ENCODE measurements around the gene CDC42.

The CDC42 gene

DNA sequence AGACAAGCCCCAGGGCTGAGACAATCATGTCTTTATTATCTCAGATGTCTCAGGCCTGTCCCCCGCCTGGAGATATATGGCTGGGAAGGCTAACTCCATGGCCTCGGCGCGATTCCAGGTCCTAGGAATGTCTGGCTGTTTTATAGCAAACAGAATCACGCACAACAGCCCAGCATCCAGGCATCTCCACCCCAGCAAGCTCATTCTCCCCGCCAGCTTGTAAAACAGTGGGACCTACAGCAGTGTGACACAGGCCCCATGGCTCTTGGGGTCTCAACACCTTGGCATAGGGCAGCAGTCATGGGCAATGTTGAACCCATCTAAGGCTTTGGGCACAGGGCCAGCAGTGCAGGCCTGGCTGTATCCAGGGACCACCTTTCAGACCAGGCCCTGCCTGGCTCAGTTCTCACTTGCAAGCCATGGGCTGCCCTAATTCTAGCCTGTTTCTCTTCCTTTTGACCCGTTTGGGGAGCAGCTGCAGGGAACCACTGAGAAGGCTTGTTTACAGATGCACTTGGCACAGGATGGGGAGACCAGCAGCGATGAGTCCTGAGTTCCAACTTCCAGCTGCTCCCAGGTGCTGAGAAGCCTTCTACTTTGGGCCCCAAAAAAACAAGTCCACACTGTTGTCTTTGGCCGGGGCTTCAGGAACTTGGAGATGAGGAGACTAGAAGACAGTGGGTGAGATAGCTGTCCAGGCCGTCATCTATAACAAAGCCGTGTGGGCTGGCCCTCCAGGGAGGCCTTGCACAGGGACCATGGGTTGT is 56.0 kb downstream of the CDC42 start:
- DNase-seq (ENCODE audit: low read depth, low spot score) = no peak

- no peak for DNase-seq (ENCODE audit: low read depth, low spot score)
Measured at GRCh38 chr1:22110016-22110415, 57.5 kb downstream of the CDC42 start.

GRCh38 chr1:22111115-22111514 is 58.6 kb downstream of the CDC42 start:
- no peak for DNase-seq (ENCODE audit: low read depth, low spot score)

GRCh38 chr1:22111620-22112019 is 59.1 kb downstream of the CDC42 start:
- DNase-seq (ENCODE audit: low read depth, low spot score) = no peak

DNA sequence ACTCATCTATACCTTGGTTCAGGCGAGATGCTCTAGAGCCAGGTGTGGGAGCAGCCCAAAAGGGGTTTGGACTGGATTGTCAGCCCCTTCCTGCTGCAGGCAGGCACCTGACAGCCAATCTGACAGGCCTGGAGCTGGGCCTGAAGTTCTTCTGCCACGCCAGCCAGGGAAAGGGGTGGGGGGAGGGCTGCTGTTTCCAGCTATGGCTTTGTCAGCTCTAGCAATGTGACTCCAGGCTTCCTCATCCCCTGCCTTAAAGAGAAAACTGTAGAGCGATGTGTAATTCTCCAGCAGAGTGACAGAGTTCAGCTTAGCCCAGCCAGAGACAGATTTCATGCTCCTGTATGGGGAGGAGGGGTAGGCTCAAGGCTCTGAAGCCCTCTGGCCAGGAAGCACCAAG is 60.0 kb downstream of the CDC42 start:
- DNase-seq (ENCODE audit: low read depth, low spot score) = no peak

DNA sequence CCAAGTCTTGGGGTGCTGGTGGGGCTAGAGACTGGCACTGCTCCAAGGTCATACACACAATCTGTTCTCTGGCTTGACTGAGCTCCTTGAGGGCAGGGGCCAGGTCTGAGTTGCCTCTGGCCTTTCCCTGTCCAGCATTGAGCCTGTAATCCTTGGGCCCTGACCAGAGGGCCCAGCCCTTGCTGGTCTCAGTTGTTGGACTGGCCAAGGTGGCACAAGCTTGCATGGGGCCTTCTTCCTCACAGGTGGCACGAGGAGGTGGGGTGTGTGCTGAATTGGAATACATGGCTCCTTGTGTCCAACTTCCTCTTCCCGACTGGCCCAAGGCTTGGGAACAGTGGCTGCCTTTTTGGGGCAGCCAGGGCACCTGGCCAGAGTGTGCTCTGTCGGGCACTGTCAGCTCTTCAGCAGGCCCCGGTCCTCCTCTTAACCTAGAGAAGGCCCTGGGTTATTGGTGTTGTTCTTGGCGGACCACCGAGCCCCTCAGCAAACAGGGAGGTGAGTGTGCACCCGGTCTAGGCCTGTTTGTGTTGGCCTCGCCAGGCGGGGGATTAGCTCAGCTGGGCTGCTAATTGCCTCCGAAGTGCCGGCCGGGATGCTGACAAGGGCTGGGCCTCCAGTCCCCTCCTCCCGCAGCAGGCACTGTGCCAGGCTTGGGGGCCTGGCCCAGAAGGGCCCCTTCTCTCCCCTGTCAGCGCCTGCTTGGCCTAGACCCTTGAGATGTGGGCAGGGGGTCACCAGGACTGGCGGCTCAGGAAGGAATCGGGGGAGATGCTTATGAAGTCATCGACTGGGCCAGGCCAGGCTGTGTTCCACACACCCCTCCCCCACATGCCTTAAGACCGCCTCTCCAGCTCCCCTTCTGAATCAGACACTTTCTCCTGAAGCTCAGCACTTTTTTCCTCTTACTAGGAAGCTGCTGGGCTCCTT is 61.8 kb downstream of the CDC42 start:
- no peak for DNase-seq (ENCODE audit: low read depth, low spot score)

DNA sequence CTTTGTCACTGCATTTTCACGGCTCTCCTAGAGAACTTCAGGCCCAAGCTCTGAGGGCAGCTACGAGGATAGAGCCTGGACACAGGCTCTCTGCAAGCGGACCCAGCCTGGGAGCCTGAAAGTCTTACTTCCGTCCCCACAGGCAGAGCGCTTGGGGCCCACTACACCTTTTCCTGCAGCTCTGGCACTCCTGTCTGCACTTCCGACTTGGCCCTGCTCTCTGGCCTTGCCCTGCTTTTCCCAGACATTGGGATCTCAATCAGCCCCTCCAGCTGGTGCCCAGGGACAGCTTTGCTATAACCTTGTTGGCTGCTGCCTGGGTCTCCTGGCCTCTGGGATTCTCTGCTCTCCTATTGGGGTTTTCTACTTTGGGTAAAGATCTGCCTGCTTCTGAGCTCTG is 62.8 kb downstream of the CDC42 start:
- no peak for DNase-seq (ENCODE audit: low read depth, low spot score)

DNA sequence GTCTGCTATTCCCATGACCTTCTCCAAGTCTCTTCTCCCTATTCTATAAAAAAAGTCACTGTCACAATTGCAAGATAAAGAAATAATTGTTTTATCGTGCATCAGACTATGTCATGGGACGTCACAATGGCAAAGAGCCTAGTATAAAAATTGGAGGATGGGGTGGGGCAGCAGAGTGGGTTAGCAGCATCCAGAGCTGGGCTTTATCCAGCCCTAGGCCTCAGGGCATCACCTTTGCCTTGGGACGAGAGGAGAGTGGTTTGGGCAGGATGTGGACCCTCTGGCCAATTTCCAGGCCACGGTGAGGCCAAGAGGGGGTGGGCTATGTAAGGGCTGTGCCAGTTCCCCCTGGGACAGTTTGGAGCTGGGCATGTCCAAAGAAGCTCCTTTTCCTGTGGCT is 64.7 kb downstream of the CDC42 start:
- no peak for DNase-seq (ENCODE audit: low read depth, low spot score)

DNA sequence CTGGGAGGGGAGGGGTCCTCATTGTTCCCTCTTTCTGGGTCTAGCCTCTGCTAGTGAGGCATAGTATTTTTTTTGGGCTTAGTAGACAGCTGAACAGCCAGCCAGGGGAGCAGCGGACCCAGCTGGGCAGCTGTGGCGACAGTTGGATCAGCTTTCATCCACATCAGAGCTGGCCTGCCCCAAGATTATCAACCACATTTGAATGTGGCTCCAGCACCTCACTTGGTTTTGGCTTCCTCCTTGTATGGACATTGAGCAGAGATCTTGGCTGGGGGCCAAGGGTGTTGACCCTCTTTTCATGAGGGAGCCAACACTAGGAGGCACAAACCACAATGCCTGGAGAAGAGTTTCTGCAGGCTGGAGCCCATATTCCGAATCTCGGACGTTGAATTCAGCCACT is 65.3 kb downstream of the CDC42 start:
- DNase-seq (ENCODE audit: low read depth, low spot score) = no peak

GRCh38 chr1:22118291-22118992 is 65.9 kb downstream of the CDC42 start:
- DNase-seq (ENCODE audit: low read depth, low spot score) = no peak

DNA sequence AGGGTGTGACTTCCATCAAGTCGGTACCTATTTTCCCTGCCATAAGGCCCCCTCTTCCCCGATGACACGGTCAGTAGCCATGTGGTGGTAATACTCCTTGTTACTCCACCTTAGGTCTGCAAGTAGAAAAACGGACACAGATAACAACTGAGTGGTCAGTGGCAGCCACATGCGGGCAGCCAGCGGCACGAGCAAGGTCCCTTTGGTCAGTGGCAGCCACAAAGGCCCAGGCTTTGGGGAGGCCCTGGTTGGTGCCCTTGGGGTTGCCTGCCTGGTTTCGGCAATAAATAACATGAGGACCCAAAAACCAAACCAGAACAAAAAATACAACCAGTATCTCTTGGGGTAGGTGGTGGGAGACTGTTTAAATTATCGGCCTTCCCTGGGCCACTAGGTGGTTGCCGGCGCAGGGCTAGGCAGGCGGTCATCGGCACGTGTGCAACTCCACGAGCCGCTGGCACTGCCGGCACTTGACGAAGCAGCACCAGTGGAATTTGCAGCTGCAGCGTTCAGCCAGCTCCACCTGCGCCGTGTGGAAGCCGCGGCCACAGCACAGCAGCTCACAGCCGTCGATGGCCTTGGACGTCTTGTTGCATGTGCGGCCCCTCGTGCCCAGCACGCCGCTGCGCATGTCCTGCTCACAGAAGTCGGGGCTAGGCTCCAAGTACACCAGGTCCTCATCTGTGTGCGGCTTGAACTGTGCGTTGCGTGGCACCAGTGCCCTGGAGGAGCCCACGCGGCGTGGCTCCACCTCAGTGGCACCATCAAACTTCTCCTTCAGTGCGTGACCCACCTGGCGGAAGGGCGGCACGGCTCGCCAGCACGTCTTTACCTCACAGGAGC is 67.3 kb downstream of the CDC42 start:
- DNase-seq (ENCODE audit: low read depth, low spot score) = no peak

- no peak for DNase-seq (ENCODE audit: low read depth, low spot score)
Measured at GRCh38 chr1:22120469-22120790, 67.9 kb downstream of the CDC42 start.

DNA sequence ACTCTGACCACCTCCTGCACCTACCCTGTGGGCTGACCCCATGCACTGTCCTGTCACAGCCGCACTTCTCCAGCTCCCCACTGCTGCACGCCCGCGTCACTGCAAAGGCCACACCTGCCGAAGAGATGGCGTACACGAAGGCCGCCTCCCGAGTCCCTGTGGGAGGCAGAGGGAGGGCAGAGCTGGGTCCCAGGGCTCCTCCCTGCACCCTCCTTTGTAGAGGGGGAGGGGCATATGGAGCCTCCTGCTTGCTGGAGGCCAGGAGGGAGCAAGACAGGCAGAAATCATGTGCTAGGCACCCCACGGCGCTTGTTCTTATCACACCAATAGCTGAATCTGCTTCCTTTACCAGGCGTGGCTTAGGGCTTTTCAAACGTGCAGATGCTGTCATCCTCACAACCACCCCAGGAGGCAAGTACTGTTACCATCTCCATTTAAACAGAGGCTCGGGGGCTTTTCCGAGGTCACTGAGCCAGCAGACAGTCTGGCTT is 69.0 kb downstream of the CDC42 start:
- no peak for DNase-seq (ENCODE audit: low read depth, low spot score)

DNA sequence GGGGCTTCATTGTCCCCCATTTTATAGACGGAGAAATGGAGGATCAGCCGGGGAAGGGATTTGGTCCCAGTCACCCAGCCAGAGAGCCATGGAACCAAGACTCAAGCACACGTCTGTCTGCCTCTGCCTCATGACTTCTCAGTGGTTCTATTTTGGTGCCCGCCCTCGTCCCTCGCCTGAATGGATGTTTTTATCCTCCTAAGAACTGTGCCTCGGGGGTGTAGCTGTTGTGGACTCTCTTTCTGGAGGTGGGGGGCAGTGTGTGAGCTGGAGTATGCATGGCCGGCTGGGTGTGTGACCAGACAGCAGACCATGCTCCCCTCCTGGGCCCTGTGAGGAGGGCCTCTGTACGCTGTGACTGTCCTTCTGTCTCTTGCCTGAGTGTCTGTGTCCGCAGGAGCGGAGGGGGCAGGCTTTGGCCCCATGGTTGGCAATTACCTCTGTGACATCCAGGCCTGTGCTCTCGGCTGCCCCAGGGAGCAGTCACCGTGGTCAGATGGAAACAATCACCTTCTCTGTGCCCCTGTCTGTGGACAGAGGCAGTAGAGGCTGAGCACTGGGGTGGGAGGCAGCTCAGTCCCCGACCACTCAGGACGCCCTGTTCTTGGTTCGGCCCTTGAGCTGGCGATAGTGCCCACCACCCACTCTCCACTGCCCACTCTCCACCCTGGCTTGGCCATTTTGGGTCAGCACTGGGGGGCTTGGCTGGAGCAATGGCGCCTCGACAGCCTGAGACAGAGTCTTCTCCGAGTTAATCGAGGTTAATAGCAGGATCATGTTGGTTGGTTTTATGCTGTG is 70.0 kb downstream of the CDC42 start:
- no peak for DNase-seq (ENCODE audit: low read depth, low spot score)

DNA sequence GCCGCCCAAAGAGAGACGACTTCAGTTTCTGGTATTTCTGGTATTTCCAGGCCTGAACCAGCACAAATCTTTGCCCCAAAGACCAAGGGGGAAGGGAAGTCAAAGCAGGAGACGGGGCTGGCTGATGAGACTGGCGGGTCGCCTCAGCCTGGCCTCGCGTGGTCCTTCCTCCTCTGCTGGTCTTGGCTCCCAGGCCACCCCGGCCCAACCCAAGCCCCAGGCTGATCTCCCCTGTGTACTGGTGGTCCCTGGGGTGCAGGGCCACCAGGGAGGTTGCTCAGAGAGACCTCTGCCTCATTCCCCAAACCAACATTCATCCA is 70.5 kb downstream of the CDC42 start:
- DNase-seq (ENCODE audit: low read depth, low spot score) = no peak

GRCh38 chr1:22123901-22124404 is 71.4 kb downstream of the CDC42 start:
- no peak for DNase-seq (ENCODE audit: low read depth, low spot score)

DNA sequence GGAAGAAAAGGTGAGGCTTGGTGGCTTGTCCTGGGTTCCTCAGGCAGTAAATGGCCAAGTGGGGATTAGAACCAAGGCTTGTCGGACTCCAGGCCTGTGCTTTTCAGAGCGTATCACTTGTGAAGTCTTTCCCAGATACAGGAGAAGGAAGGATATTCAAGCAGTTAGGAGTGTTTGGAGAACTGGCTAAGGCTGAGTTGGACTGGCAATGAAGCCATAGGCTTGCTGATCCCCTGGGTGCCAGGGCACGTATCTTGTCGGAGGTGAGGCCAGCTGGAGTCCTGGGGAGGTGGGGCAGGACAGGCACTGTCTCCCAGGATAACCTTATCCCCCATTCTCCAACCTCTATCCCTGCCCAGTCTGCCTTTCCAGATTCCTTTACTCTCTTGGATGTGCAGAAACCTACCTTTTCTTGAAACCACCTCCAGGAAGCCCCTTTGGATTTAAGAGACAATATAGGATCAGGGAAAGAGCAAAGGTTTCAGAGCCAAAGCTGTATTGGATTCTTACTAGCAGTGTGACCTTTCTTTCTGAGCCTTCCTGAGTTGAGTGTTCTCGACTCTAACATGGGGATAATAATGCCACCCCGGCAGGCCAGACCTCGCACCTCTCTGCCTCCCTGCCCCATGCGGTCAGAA is 72.2 kb downstream of the CDC42 start:
- DNase-seq (ENCODE audit: low read depth, low spot score) = no peak

- DNase-seq (ENCODE audit: low read depth, low spot score) = no peak
Measured at GRCh38 chr1:22126531-22126930, 74.0 kb downstream of the CDC42 start.

GRCh38 chr1:22127248-22127647 is 74.7 kb downstream of the CDC42 start:
- DNase-seq (ENCODE audit: low read depth, low spot score) = no peak

DNA sequence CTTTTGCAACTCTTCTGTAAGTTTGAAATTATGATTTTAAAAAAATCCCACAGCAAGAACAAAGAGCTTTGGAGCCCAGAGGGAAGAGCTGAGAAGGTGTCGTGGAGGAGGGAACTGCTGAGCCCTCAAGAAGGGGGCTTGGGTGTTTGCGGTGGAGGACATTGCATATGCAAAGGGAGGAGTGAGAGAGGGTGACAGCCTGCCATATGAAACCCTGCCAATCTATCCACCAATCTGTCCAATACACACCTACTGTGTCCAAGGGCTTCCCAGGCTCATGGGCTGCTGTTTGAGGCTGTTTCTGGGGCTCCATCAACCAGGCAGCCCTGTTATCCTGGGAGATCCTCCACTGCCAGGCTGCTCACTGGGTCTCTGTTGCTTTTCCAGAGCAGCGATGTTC is 75.2 kb downstream of the CDC42 start:
- DNase-seq (ENCODE audit: low read depth, low spot score) = no peak
